ENCODE measurements around the gene KCNN1.

The KCNN1 gene

DNA sequence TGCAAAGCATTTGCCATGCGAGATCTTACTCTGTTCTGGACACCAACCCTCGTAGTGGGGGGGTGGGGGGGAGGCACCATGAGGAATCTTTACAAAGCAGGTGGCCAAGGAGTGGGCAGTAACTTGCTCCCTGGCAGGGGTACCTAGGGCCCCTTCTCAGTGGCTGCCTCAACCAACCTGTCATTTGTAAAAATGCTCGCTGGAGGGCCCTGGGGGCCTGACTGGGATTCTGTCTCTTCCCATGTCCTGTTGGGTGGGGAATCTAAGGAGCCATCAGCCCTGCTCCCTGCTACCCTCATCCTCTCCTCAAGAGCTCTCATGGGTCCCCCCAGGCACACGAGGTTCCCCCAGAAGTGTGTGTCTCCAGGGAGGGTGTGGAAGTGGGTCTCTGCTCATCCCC lies 1.5 kb downstream of the KCNN1 start:
- TF ChIP-seq, protein P1, sequence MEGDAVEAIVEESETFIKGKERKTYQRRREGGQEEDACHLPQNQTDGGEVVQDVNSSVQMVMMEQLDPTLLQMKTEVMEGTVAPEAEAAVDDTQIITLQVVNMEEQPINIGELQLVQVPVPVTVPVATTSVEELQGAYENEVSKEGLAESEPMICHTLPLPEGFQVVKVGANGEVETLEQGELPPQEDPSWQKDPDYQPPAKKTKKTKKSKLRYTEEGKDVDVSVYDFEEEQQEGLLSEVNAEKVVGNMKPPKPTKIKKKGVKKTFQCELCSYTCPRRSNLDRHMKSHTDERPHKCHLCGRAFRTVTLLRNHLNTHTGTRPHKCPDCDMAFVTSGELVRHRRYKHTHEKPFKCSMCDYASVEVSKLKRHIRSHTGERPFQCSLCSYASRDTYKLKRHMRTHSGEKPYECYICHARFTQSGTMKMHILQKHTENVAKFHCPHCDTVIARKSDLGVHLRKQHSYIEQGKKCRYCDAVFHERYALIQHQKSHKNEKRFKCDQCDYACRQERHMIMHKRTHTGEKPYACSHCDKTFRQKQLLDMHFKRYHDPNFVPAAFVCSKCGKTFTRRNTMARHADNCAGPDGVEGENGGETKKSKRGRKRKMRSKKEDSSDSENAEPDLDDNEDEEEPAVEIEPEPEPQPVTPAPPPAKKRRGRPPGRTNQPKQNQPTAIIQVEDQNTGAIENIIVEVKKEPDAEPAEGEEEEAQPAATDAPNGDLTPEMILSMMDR (IDR thresholded peaks at IDR 0.05; ENCODE audit: control insufficient read depth, insufficient read depth, low read depth, low read length, missing control alignments): no peak
- no peak for DNase-seq (ENCODE audit: low read depth)
- no peak overlapping the region for H3K4me3 ChIP-seq (ENCODE audit: control insufficient read depth, low read depth, low read length)

DNA sequence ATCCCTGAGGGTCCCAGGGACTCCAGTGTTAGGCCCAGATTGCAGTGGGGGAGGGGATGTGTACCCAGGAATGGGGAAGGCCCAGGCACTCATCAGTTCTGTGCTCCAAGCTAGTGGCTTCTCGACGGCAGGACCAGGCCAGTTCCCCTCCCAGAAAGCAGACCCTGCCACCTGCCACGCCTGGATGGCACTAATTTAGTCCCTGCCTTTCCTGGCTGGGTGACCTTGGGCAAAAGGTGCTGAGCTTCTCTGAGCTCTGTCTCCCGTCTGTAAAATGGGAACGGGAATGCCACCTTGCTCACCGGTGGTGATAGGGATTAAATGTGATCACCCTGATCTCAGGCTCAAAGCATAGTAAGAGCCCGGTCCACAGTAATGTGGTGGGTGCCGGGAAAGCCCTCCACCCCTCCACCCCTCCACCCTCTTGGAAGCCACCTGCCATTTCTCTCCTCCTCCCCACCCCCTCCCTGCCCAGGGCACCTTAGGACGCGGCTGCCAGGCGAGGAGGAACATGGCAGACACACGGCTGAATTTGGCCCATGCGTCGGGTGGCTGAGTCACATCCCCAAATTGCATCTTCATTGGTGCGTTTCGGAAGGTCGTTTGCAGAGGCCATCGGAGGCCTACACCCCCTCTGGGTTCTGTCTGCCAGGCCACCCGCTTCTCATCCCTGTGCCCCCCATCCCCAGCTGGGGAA lies 2.3 kb downstream of the KCNN1 start:
- TF ChIP-seq, protein P1 (IDR thresholded peaks at IDR 0.05; ENCODE audit: control insufficient read depth, insufficient read depth, low read depth, low read length, missing control alignments): no peak
- no peak overlapping the region for H3K4me3 ChIP-seq (ENCODE audit: control insufficient read depth, low read depth, low read length)
- DNase-seq (ENCODE audit: low read depth): no peak

- TF ChIP-seq, protein P1 (IDR thresholded peaks at IDR 0.05; ENCODE audit: control insufficient read depth, insufficient read depth, low read depth, low read length, missing control alignments): no peak
- no peak for DNase-seq (ENCODE audit: low read depth)
- no peak overlapping the region for H3K4me3 ChIP-seq (ENCODE audit: control insufficient read depth, low read depth, low read length)
Observed at GRCh38 chr19:17972230-17972629, 5.3 kb downstream of the KCNN1 start.

DNA sequence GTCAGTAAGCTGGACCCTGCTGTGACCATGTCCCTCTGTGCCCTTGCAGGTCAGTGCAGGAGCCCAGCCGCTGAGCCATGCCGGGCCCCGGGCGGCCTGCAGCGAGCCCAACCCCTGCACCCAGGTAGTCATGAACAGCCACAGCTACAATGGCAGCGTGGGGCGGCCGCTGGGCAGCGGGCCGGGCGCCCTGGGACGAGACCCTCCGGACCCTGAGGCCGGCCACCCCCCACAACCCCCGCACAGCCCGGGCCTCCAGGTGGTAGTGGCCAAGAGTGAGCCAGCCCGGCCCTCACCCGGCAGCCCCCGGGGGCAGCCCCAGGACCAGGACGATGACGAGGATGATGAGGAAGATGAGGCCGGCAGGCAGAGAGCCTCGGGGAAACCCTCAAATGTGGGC lies 6.9 kb downstream of the KCNN1 start:
- TF ChIP-seq, protein P1 (IDR thresholded peaks at IDR 0.05; ENCODE audit: control insufficient read depth, insufficient read depth, low read depth, low read length, missing control alignments): no peak
- DNase-seq (ENCODE audit: low read depth): no peak
- no peak overlapping the region for H3K4me3 ChIP-seq (ENCODE audit: control insufficient read depth, low read depth, low read length)

DNA sequence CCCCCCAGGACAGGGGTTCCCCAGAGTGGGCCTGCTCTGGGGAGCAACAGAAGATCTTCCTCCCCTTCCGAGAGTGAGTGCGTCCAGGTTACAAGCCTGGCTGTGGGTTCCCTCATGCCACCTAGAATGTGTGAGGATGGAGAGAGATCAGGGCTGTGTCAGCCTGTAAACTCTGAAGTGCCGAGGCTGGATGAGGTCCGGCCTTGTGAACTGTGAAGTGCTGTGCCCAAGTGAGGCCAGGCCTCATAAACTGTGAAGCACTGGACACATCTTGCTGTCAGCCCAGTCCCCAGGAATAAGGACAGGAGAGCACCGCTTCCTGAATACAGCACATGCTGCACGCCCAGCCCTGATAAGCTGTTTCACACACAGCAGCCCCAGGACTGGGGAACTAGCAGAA lies 7.6 kb downstream of the KCNN1 start:
- no peak for DNase-seq (ENCODE audit: low read depth)
- no peak overlapping the region for H3K4me3 ChIP-seq (ENCODE audit: control insufficient read depth, low read depth, low read length)
- TF ChIP-seq, protein P1 (IDR thresholded peaks at IDR 0.05; ENCODE audit: control insufficient read depth, insufficient read depth, low read depth, low read length, missing control alignments): no peak

DNA sequence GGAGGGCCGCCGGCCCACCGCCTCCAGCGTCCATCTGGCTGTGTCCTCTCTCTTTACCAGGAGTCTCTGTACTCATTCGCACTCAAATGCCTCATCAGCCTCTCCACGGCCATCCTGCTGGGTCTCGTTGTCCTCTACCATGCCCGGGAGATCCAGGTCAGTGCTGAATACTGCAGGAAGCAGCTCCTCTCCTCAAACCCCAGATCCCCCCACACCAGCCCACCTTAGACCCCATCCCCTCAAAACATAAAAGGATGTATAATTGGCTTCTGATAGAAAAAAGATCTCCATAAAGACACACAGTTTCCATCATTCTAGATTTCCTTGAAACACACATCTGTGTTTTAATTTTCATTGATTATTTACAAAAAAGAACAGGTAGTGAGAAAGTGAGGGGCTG lies 8.1 kb downstream of the KCNN1 start:
- TF ChIP-seq, protein P1 (IDR thresholded peaks at IDR 0.05; ENCODE audit: control insufficient read depth, insufficient read depth, low read depth, low read length, missing control alignments): no peak
- no peak overlapping the region for H3K4me3 ChIP-seq (ENCODE audit: control insufficient read depth, low read depth, low read length)
- DNase-seq (ENCODE audit: low read depth): no peak

All from AG09309 (cell line).